RPMI8226 (cell line): ENCODE data around the gene KDELR1.

ENCODE experiments used
- DNase-seq: peaks from one replicate; pipeline ENCODE4 v3.0.0-alpha.2; 2015

KDELR1 gene

GRCh38 chr19:48391100-48392005, at the start of gene KDELR1:
Gene KDELR1 (minus strand): TSS chr19:48391551. CDS start chr19:48391358, 193 bp downstream.
- DNase-seq: peak; percentile 56

DNA sequence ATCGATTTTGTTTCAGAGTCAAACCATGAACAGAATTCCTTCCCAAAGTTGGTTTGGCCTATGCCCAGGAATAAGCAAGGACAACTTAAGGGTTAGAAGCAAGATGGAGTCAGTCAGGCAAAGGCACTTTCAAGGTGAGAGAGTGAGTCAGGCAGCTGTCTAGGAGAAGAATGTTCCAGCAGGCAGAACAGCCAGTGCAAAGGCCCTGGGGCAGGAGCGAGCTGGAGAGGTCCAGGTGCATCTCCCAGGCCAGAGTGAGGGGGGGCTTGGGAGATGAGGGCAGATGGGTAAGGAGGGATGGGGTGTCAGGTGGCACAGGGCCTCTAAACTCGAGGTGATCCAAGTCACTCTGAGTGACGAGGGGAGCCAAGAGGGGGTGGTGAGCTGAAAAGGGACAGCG, 45.2 kb upstream of the KDELR1 start:
- DNase-seq: no peak

GRCh38 chr19:48433337-48433736, 42.0 kb upstream of the KDELR1 start:
- DNase-seq: no peak

GRCh38 chr19:48428670-48429069, 37.3 kb upstream of the KDELR1 start:
- DNase-seq: no peak

DNA sequence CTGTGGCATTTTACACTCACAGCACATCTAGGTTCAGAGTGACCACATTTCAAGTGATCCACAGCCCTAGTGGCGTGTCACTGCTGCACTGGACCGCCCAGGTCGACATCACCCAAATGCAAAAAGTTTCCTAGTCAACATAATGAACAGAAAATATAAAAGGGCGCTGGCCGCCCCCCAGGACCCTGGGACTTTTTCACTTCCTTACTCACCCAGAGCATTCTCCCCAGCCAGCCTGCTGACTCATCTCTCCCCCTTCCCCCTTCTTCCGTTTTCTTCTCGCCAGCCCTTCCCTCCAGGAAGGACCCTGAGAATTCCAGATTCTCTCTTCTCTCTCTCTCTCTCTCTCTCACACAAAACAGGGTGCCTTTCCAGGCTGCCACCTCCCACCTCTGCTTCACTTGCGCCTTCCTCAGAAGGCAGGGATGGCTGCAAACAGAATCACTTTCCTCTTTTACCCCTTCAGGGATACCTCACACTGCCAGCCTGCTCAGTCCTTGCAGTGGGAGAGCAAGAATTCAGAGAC, 33.4 kb upstream of the KDELR1 start:
- DNase-seq: peak; percentile 22

DNA sequence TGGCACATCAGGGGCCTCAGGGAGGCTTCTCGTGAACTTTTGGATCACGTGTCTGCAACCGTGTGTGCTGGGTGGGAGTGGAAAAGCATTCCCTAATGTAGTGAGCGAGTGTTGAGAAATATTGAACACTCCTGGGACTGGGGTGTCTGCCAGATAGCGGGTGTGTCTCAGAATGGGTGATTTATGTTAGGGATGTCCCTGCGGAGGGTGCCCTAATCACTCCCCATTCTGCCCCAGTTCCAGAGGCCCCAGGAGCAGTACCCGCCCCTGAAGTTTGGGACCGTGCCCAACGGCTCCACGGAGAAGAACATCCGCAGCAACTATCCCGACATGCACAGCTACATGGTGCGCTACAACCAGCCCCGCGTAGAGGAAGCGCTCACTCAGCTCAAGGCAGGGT, 30.2 kb upstream of the KDELR1 start:
- DNase-seq: no peak

GRCh38 chr19:48419158-48419920, 28.0 kb upstream of the KDELR1 start:
- DNase-seq: peak; percentile 69

GRCh38 chr19:48418317-48419064, 27.1 kb upstream of the KDELR1 start:
- peak; percentile 36 for DNase-seq

DNA sequence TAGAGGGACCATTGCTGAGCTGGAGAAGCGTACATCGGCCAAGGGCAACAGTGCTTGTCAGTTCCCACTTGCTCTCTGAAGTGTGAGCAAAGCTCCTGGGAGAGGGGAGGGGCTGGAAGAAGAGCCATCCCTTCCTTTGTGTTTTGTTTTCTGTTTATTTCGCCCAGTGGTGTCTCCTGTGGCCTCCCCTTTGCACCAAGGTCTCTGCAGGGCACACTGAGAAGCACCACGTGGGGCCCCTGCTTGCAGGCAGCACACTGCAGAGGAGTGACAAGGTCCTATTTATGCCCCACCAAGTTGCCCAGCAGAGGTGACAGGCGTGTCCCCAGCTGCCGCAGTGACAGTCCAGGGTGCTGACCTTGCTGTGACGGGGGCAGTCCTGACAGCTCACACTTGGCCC, 26.1 kb upstream of the KDELR1 start:
- no peak for DNase-seq

DNA sequence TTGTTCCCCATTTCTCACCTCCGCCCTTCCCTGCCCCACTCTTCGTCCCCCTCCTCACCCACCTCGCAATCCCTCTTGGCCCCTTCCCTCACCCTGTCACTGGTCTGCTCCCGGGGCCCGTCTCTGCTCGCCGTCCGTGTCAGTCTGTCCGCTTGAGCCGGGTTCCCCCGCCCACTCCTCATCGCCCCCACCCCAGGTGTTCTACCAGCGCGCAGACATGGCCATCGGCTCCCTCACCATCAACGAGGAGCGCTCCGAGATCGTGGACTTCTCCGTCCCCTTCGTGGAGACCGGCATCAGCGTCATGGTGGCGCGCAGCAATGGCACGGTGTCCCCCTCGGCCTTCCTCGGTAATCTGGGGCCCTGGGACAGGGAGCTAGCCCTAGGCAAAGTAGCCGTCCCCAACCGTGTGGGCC, 24.5 kb upstream of the KDELR1 start:
- DNase-seq: no peak

DNA sequence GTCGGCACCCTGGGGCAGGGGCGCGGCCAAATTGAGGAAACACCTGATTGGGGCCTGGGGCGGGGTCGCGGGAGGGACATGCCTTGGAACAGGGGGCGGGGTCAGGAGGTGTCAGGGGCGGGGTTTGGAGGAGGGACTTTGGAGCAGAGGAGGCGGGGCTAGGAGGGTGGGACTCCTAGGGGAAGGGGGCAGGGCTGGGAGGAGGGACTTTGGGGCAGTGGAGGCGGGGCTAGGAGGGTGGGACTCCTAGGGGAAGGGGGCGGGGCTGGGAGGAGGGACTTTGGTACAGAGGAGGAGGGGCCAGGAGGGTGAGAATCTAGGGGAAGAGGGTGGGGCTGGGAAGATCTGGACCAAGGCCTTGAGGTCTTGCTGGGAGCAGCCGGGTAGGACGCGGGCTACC, 24.0 kb upstream of the KDELR1 start:
- peak; percentile 69 for DNase-seq

DNA sequence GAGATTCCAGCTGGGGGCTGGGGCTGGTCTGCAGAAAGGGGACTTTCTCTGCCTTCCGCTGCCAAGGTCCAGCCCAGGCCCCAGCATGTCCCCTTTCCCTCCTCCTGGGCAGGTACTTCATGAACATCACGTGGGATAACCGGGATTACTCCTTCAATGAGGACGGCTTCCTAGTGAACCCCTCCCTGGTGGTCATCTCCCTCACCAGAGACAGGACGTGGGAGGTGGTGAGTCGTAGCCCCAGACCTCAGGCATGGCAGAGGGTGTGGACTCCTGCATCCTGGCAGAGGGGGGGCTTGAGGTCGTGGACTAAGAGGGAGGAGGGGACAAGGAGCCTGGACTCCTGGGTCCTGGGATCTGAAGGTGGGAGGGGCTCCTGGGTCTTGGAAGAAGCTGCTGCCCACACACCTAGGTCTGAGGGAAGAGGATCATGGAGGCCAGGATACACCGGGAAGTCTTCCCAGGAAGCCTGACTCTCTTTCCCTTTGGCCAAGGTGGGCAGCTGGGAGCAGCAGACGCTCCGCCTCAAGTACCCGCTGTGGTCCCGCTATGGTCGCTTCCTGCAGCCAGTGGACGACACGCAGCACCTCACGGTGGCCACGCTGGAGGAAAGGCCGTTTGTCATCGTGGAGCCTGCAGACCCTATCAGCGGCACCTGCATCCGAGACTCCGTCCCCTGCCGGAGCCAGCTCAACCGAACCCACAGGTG, 22.7 kb upstream of the KDELR1 start:
- DNase-seq: no peak

GRCh38 chr19:48405850-48406249, 14.5 kb upstream of the KDELR1 start:
- DNase-seq: no peak

DNA sequence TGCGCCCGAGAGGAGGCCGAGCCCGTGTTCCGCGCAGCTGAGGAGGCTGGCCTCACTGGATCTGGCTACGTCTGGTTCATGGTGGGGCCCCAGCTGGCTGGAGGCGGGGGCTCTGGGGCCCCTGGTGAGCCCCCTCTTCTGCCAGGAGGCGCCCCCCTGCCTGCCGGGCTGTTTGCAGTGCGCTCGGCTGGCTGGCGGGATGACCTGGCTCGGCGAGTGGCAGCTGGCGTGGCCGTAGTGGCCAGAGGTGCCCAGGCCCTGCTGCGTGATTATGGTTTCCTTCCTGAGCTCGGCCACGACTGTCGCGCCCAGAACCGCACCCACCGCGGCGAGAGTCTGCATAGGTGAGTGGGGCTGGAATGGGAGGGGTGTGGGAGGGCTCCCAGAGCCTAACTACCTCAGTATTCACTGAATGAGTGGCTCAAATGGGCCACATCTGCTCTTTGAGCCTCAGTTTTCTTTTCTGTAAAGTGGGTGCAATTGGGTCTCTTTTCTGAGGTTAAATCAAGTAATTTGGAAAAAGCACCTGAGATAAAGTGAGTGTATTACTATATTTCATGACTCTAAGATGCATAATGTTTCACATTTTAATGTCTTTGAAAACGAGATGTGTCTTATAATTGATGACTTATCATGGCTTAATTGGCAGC, 13.8 kb upstream of the KDELR1 start:
- no peak for DNase-seq

DNA sequence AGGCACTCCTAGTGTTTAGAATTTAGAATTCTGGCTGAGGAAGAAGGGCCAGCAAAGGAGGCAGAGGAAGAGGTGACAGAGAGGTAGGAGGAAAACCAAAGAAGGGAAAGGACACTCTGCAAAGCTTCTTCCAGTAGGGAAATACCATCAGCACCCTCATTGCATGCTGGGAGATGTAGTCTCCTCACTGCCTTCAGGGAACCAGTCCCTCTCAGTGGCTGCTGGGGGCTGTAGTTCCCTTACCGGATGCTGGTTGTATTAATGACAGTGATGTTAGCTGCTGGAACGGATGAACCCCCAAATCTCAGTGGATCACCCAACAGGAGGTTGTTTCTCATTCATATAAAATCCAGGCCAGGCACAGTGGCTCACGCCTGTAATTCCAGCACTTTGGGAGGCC, 12.3 kb upstream of the KDELR1 start:
- DNase-seq: peak; percentile 45

DNA sequence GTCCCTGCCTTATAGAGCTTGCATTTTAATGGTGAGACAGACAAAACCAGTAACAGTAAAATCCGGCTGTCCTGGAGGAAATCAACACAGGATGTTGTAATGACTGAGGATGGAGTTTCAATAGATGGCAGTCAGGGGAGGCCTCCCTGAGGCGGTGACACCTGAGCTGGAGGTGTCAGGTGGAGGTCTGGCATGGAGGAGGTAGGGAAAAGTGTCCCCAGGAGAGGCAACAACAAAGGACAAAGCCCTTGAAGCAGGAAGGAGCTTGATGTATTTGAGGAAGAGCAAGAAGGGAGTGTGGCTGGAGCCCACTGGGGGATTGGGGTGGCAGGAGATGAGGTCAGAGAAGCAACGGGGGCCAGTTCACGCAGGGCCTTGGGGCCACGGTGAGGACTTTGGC, 9.9 kb upstream of the KDELR1 start:
- no peak for DNase-seq

DNA sequence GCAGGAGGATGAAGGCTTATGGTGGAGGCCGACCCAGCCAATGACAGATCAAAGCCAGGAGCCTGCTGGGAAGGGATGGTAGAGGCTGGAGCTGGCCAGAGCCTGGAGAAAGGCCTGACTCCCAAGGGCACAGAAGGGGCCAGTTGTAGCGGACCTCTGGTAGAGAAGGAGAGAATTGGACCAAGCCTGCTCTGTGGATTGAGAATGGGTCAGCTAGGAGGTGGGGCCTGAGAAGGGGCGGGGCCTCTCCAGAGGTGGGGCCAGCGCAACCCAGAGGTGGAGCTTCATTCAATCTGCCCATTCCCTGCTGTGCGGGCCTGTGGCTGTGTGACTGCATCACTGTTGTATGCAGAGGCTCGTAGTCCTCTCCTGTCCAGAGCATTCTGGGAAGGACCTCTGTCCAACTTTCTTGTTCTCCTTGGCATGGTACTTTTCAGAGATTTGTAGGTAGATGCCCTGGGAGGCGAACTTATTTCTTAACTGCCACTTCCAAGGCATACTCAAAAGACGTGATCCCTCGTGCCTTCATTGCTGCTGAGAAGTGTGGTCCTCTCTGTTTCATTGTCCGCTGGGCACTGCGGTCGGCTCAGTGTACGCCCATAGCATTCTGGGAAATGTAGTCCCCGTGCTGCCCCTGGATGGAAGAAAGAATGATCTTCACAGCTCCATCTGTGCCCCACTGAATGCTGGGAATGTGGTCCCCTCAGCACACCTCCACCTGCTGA, 8.8 kb upstream of the KDELR1 start:
- peak; percentile 32 for DNase-seq

- peak; percentile 89 for DNase-seq
Observed at GRCh38 chr19:48398375-48399235, 7.3 kb upstream of the KDELR1 start.

DNA sequence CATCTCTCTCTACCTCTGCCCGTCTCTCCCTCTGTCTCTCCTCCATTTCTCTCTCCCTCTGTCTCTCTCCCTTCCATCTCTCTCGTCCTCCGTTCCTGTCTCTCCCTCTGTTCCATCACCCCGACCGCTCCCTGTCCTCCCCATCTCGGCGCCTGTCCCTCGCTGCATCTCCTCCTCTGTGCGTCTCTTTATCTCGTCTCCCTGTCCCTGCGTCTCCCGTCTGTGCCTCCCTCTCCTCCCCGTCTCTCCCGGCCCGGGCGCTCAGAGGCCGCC, 6.7 kb upstream of the KDELR1 start:
- DNase-seq: no peak
